ENCODE measurements around the gene ESD.

ESD gene

DNA sequence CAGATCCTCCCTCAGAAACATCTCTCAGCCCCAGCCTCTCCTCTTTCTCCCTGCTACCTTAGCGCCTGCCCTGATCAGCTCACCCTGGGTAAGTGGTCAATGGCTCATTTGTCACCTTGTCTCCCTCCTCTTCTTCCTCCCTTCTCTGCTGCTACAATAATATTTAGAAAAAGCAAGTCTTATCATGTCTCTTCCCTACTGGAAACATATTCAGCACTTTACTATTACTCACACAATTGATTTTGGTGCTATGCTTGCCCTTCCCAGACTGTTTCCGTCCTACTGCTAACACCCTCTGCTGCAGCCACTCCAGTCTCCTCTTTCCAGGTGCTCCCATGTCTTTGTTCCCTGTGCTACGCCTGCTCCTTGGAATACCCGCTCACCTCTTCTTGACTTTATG is 35.8 kb downstream of the ESD start:
- H3K36me3 ChIP-seq (ENCODE audit: insufficient read depth, low read length), result no peaks in the 10 kb centered on the region
- no peaks in the 10 kb centered on the region for H3K9me3 ChIP-seq (ENCODE audit: low read length)
- H2AFZ ChIP-seq (ENCODE audit: low read length), result no peak overlapping the region
- H4K20me1 ChIP-seq (ENCODE audit: insufficient read depth, low read length), result no peaks in the 10 kb centered on the region
- no peak overlapping the region for H3K27ac ChIP-seq (ENCODE audit: low read depth, low read length, poor library complexity, severe bottlenecking)
- TF ChIP-seq CTCF (IDR thresholded peaks at IDR 0.05; ENCODE audit: low read length) (no peak), EZH2 (IDR thresholded peaks at IDR 0.05; ENCODE audit: borderline replicate concordance, low read length) (no peak)
- H3K27me3 ChIP-seq (ENCODE audit: insufficient read depth, low read length), result 0 out of 2 replicates have a peak, but pooled peaks cover 4% of the 10 kb centered on the region
- H3K9ac ChIP-seq (ENCODE audit: low read length), result no peak overlapping the region
- H3F3A ChIP-seq (ENCODE audit: insufficient read depth, low read length), result no peaks in the 10 kb centered on the region
- no peak overlapping the region for H3K4me3 ChIP-seq (ENCODE audit: low read depth, low read length, poor library complexity, severe bottlenecking)
- no peaks in the 10 kb centered on the region for H3K9me2 ChIP-seq (ENCODE audit: low read depth, low read length)
- no peaks in the 10 kb centered on the region for H3K79me2 ChIP-seq (ENCODE audit: insufficient read depth, low read length)
- no peak overlapping the region for H3K4me2 ChIP-seq (ENCODE audit: low read length)
- no peaks in the 10 kb centered on the region for H3K4me1 ChIP-seq (ENCODE audit: insufficient read depth, low read length, severe bottlenecking)

DNA sequence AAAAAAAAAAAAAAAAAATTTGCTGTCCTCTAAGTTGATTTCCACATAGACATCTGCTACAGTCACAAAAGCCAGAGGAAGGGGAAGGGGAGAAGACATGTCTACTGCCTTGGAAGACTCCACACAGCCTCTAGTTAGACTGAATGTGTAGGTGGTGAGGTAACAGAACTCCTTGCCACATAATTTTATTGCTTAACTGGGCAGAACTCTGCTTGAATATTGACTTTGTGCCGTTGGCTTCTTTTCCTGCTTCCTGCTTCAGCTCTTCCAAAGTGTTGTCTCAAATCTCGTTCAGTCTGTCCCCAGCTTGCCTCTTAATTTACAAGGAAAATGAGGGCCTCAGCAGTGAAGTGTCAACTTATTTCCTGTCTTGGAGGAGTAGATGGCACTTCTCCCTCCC is 37.1 kb downstream of the ESD start:
- Histone ChIP-seq H3F3A (ENCODE audit: insufficient read depth, low read length) (no peaks in the 10 kb centered on the region), H3K4me3 (ENCODE audit: low read depth, low read length, poor library complexity, severe bottlenecking) (no peak overlapping the region), H3K9me3 (ENCODE audit: low read length) (no peaks in the 10 kb centered on the region), H4K20me1 (ENCODE audit: insufficient read depth, low read length) (no peaks in the 10 kb centered on the region), H3K36me3 (ENCODE audit: insufficient read depth, low read length) (no peaks in the 10 kb centered on the region), H3K27me3 (ENCODE audit: insufficient read depth, low read length) (0 out of 2 replicates have a peak, but pooled peaks cover 4% of the 10 kb centered on the region), H3K27ac (ENCODE audit: low read depth, low read length, poor library complexity, severe bottlenecking) (no peak overlapping the region), H3K9ac (ENCODE audit: low read length) (no peak overlapping the region), H3K4me1 (ENCODE audit: insufficient read depth, low read length, severe bottlenecking) (no peaks in the 10 kb centered on the region), H3K4me2 (ENCODE audit: low read length) (no peak overlapping the region), H3K79me2 (ENCODE audit: insufficient read depth, low read length) (no peaks in the 10 kb centered on the region), H3K9me2 (ENCODE audit: low read depth, low read length) (no peaks in the 10 kb centered on the region), H2AFZ (ENCODE audit: low read length) (no peak overlapping the region)
- TF ChIP-seq EZH2 (IDR thresholded peaks at IDR 0.05; ENCODE audit: borderline replicate concordance, low read length), result no peak
- TF ChIP-seq CTCF (IDR thresholded peaks at IDR 0.05; ENCODE audit: low read length), result no peak

- Histone ChIP-seq H3K4me1 (ENCODE audit: insufficient read depth, low read length, severe bottlenecking) (no peaks in the 10 kb centered on the region), H3K9me2 (ENCODE audit: low read depth, low read length) (no peaks in the 10 kb centered on the region), H2AFZ (ENCODE audit: low read length) (no peak overlapping the region), H3K27ac (ENCODE audit: low read depth, low read length, poor library complexity, severe bottlenecking) (no peak overlapping the region), H3K27me3 (ENCODE audit: insufficient read depth, low read length) (0 out of 2 replicates have a peak, but pooled peaks cover 4% of the 10 kb centered on the region), H3K4me3 (ENCODE audit: low read depth, low read length, poor library complexity, severe bottlenecking) (no peak overlapping the region), H3K9me3 (ENCODE audit: low read length) (no peaks in the 10 kb centered on the region), H4K20me1 (ENCODE audit: insufficient read depth, low read length) (no peaks in the 10 kb centered on the region), H3K36me3 (ENCODE audit: insufficient read depth, low read length) (no peaks in the 10 kb centered on the region), H3K4me2 (ENCODE audit: low read length) (no peak overlapping the region), H3K79me2 (ENCODE audit: insufficient read depth, low read length) (no peaks in the 10 kb centered on the region), H3F3A (ENCODE audit: insufficient read depth, low read length) (no peaks in the 10 kb centered on the region), H3K9ac (ENCODE audit: low read length) (no peak overlapping the region)
- no peak for TF ChIP-seq CTCF (IDR thresholded peaks at IDR 0.05; ENCODE audit: low read length)
- TF ChIP-seq EZH2 (IDR thresholded peaks at IDR 0.05; ENCODE audit: borderline replicate concordance, low read length), result no peak
Observed at GRCh38 chr13:46757640-46758039, 39.3 kb downstream of the ESD start.

Measured in OCI-LY1 (cell line).